Measurements from ENCODE around the gene AVPR2.

The AVPR2 gene

DNA sequence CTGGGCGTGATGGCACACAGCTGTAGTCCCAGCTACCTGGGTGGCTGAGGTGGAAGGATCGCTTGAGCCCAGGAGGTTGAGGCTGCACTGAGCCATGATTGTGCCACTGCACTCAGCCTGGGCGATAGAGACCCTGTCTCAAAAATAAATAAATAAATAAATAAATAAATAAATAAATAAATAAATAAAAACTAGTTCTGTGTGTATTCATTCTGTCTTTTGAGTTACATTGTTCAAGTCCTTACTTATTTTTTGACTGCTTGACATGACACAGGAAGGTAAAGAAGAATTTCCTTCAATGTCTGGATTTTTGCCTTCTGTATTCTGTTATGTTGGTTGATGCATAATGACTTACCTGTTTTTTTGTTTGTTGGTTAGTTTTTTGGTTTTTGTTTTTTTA, 32.6 kb downstream of the AVPR2 start:
- ATAC-seq = no peak
- TF ChIP-seq ZFP3 (CRISPR knock-in tag; IDR thresholded peaks at IDR 0.05) = no peak
- no peak for TF ChIP-seq ZFP30 (CRISPR knock-in tag; IDR thresholded peaks at IDR 0.05)
- TF ChIP-seq ZNF8 (CRISPR knock-in tag; IDR thresholded peaks at IDR 0.05) = no peak
- TF ChIP-seq SNAI2 (CRISPR knock-in tag; IDR thresholded peaks at IDR 0.05) = no peak
- no peak for TF ChIP-seq RARB (CRISPR knock-in tag; IDR thresholded peaks at IDR 0.05)
- TF ChIP-seq, protein P1, sequence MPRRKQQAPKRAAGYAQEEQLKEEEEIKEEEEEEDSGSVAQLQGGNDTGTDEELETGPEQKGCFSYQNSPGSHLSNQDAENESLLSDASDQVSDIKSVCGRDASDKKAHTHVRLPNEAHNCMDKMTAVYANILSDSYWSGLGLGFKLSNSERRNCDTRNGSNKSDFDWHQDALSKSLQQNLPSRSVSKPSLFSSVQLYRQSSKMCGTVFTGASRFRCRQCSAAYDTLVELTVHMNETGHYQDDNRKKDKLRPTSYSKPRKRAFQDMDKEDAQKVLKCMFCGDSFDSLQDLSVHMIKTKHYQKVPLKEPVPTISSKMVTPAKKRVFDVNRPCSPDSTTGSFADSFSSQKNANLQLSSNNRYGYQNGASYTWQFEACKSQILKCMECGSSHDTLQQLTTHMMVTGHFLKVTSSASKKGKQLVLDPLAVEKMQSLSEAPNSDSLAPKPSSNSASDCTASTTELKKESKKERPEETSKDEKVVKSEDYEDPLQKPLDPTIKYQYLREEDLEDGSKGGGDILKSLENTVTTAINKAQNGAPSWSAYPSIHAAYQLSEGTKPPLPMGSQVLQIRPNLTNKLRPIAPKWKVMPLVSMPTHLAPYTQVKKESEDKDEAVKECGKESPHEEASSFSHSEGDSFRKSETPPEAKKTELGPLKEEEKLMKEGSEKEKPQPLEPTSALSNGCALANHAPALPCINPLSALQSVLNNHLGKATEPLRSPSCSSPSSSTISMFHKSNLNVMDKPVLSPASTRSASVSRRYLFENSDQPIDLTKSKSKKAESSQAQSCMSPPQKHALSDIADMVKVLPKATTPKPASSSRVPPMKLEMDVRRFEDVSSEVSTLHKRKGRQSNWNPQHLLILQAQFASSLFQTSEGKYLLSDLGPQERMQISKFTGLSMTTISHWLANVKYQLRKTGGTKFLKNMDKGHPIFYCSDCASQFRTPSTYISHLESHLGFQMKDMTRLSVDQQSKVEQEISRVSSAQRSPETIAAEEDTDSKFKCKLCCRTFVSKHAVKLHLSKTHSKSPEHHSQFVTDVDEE (CRISPR knock-in tag; IDR thresholded peaks at IDR 0.05) = no peak

DNA sequence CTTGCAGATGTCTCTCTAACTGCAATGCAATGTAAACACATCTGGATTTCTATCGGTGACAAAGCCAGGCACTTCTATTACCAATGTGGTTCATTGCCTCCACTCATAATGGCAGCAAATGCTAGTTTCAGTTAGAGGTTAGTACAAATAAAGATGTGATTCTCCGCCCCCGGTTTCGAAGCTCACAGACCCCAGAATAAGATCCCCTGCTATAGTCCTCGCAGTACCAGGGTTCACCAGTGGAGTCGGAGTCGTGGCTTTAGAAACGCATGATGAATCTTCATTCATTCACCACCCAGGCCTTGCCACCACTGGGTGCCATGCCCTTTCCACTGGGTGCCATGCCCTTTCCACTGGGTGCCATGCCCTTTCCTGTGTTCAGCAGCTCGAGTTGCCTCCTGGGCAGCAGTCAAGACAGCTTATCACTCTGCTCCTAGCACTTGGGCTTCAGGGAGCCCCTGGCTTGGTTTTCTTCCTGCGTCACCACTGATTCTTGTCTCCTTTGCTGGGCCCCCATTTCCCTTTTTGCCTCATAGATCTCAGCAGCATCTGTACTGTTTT, 33.8 kb downstream of the AVPR2 start:
- no peak for ATAC-seq

DNA sequence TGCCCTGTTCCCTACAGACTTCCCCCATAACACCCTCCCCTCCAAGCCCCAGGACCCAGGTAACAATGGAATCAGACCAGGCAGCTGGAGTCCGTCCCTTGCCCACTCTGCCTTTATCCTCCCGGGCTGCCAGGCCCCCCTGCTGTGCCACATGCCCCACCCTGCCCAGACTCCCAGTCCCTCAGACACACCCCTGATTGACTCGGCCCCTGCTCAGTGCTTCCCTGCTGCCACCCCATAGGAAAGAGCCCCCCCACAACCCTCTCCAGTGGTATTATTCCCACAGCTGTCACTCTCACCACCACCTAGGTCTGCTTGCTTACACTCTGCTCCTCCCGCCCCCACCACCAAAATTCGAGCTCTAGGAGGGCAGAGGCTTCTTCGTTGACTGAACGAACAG, 35.1 kb downstream of the AVPR2 start:
- no peak for ATAC-seq
- TF ChIP-seq ZNF8 (CRISPR knock-in tag; IDR thresholded peaks at IDR 0.05) (no peak), ZNF565 (CRISPR knock-in tag; conservative IDR thresholded peaks at IDR 0.05; ENCODE audit: low read depth) (no peak), ZC3H10 (CRISPR knock-in tag; IDR thresholded peaks at IDR 0.05) (no peak), GLIS3 (CRISPR knock-in tag; IDR thresholded peaks at IDR 0.05) (no peak), TOX (CRISPR knock-in tag; IDR thresholded peaks at IDR 0.05; ENCODE audit: borderline replicate concordance) (no peak)
- TF ChIP-seq, protein P2, sequence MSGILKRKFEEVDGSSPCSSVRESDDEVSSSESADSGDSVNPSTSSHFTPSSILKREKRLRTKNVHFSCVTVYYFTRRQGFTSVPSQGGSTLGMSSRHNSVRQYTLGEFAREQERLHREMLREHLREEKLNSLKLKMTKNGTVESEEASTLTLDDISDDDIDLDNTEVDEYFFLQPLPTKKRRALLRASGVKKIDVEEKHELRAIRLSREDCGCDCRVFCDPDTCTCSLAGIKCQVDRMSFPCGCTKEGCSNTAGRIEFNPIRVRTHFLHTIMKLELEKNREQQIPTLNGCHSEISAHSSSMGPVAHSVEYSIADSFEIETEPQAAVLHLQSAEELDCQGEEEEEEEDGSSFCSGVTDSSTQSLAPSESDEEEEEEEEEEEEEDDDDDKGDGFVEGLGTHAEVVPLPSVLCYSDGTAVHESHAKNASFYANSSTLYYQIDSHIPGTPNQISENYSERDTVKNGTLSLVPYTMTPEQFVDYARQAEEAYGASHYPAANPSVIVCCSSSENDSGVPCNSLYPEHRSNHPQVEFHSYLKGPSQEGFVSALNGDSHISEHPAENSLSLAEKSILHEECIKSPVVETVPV (CRISPR knock-in tag; IDR thresholded peaks at IDR 0.05) = no peak
- TF ChIP-seq, protein P3, sequence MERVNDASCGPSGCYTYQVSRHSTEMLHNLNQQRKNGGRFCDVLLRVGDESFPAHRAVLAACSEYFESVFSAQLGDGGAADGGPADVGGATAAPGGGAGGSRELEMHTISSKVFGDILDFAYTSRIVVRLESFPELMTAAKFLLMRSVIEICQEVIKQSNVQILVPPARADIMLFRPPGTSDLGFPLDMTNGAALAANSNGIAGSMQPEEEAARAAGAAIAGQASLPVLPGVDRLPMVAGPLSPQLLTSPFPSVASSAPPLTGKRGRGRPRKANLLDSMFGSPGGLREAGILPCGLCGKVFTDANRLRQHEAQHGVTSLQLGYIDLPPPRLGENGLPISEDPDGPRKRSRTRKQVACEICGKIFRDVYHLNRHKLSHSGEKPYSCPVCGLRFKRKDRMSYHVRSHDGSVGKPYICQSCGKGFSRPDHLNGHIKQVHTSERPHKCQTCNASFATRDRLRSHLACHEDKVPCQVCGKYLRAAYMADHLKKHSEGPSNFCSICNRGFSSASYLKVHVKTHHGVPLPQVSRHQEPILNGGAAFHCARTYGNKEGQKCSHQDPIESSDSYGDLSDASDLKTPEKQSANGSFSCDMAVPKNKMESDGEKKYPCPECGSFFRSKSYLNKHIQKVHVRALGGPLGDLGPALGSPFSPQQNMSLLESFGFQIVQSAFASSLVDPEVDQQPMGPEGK (CRISPR knock-in tag; IDR thresholded peaks at IDR 0.05; ENCODE audit: borderline replicate concordance) = no peak
- TF ChIP-seq, protein P4, sequence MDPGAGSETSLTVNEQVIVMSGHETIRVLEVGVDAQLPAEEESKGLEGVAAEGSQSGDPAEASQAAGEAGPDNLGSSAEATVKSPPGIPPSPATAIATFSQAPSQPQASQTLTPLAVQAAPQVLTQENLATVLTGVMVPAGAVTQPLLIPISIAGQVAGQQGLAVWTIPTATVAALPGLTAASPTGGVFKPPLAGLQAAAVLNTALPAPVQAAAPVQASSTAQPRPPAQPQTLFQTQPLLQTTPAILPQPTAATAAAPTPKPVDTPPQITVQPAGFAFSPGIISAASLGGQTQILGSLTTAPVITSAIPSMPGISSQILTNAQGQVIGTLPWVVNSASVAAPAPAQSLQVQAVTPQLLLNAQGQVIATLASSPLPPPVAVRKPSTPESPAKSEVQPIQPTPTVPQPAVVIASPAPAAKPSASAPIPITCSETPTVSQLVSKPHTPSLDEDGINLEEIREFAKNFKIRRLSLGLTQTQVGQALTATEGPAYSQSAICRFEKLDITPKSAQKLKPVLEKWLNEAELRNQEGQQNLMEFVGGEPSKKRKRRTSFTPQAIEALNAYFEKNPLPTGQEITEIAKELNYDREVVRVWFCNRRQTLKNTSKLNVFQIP (CRISPR knock-in tag; IDR thresholded peaks at IDR 0.05; ENCODE audit: borderline replicate concordance, low read depth) = no peak
- TF ChIP-seq, protein P5, sequence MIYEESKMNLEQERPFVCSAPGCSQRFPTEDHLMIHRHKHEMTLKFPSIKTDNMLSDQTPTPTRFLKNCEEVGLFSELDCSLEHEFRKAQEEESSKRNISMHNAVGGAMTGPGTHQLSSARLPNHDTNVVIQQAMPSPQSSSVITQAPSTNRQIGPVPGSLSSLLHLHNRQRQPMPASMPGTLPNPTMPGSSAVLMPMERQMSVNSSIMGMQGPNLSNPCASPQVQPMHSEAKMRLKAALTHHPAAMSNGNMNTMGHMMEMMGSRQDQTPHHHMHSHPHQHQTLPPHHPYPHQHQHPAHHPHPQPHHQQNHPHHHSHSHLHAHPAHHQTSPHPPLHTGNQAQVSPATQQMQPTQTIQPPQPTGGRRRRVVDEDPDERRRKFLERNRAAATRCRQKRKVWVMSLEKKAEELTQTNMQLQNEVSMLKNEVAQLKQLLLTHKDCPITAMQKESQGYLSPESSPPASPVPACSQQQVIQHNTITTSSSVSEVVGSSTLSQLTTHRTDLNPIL (CRISPR knock-in tag; IDR thresholded peaks at IDR 0.05; ENCODE audit: low read depth) = no peak

More for the DNA sequence above, 33.8 kb downstream of the AVPR2 start:
- no peak for TF ChIP-seq ESRRG (CRISPR knock-in tag; IDR thresholded peaks at IDR 0.05)
- no peak for TF ChIP-seq RARB (CRISPR knock-in tag; IDR thresholded peaks at IDR 0.05)
- no peak for TF ChIP-seq ZNF70 (CRISPR knock-in tag; IDR thresholded peaks at IDR 0.05)
- TF ChIP-seq BACH2 (CRISPR knock-in tag; IDR thresholded peaks at IDR 0.05; ENCODE audit: borderline replicate concordance) = no peak
- no peak for TF ChIP-seq ZC3H10 (CRISPR knock-in tag; IDR thresholded peaks at IDR 0.05)
- no peak for TF ChIP-seq ARNTL (CRISPR knock-in tag; IDR thresholded peaks at IDR 0.05; ENCODE audit: borderline replicate concordance, low read depth)
- TF ChIP-seq, protein P2 (CRISPR knock-in tag; IDR thresholded peaks at IDR 0.05) = no peak
- TF ChIP-seq, protein P5 (CRISPR knock-in tag; IDR thresholded peaks at IDR 0.05; ENCODE audit: low read depth) = no peak
- TF ChIP-seq, protein P3 (CRISPR knock-in tag; IDR thresholded peaks at IDR 0.05; ENCODE audit: borderline replicate concordance) = no peak
- TF ChIP-seq ISL1 (CRISPR knock-in tag; IDR thresholded peaks at IDR 0.05) = no peak
- TF ChIP-seq ZNF565 (CRISPR knock-in tag; conservative IDR thresholded peaks at IDR 0.05; ENCODE audit: low read depth) = no peak
- TF ChIP-seq ZFP3 (CRISPR knock-in tag; IDR thresholded peaks at IDR 0.05) = no peak
- TF ChIP-seq SNAI2 (CRISPR knock-in tag; IDR thresholded peaks at IDR 0.05) = no peak
